Pancreas (tissue), 10 donors: ENCODE data around the gene IGSF11. TPM values are rescaled to one million over a fixed set of nuclear protein-coding genes. Genes with fewer than 3 reads are reported as not detected.

Source experiments
- ATAC-seq, 4 donors: fragments of 200-7000 bp; cut with Tn5 transposase; one replicate each; pipeline versions ENCODE4 v1.8.0 to v1.9.1; 2020; ENCODE audit warnings: mild to moderate bottlenecking in 4 of 4, moderate library complexity in 4 of 4
- DNase-seq, 6 donors: peaks; one replicate each; pipeline ENCODE4 v3.0.0-alpha.2; 2020
- FAIRE-seq: peaks from 2 replicates; lab custom pipeline; 2012; peaks lifted over from hg19 to GRCh38; lab: Jason Lieb, UNC
- H3K27ac ChIP-seq, 4 donors: fragments of 200-600 bp; sonication (generic); 1 replicate in 3 of 4; 2 replicates in 1 of 4; pipeline versions ENCODE4 v1.5.0 to v1.8.0; 2020
- H3K27me3 ChIP-seq, 4 donors: fragments of 200-600 bp; one replicate each; pipeline ENCODE4 v1.8.0; 2021
- H3K36me3 ChIP-seq, 3 donors: fragments of 200-600 bp; sonication (generic) in 1 of 3; one replicate each; pipeline versions ENCODE4 v1.5.0 to v1.8.0; 2020 to 2021
- H3K4me1 ChIP-seq, 3 donors: fragments of 200-600 bp; one replicate each; pipeline ENCODE4 v1.8.0; 2021
- H3K4me3 ChIP-seq, 4 donors: fragments of 200-600 bp; sonication (generic) in 2 of 4; one replicate each; pipeline versions ENCODE4 v1.5.0 to v1.8.0; 2020 to 2021
- H3K9me3 ChIP-seq, 4 donors: fragments of 200-600 bp; one replicate each; pipeline ENCODE4 v1.8.0; 2021
- CTCF ChIP-seq, 4 donors: fragments of 200-600 bp; sonication (generic) in 3 of 4; IDR thresholded peaks; one replicate each; pipeline versions ENCODE4 v1.5.0 to v1.8.0; 2021; ENCODE audit warnings: antibody characterized with exemption in 4 of 4
- WGBS, 2 donors: extraction: QIAGEN DNeasy Blood & Tissue Kit; methylation state at CpG; one replicate each; pipeline ENCODE4 v1.1.7; 2013; 5-methylcytosine and 5-hydroxymethylcytosine counted together
- intact Hi-C, 3 donors: fragments of 100-400 bp; cut with DNase I; formaldehyde crosslinking; loops; one replicate each; pipeline versions ENCODE4 v1.11.1 to v1.14.2; 2022
- polyA plus RNA-seq, 2 donors: library from polyadenylated mRNA; stranded (reverse); fragments of 200-250 nt; gene quantifications; one replicate each; pipeline ENCODE4 v1.2.3, GENCODE V29; 2013
- total RNA-seq, 6 donors: library from RNA; stranded (reverse); fragmentation: NEBNext Ultra II Directional in 4 of 6; extraction: Animal tissue kit (Norgen Biotek cat#: 25700) in 4 of 6; gene quantifications; one replicate each; pipeline versions ENCODE4 v1.2.1 to v1.2.4, GENCODE V29; 2021 to 2023
- donor health status: healthy with polysubstance abuse.
- donor health status: DM: no; HTN: no; CAD: no; lungs with moderate emphysema.
- donor health status: DM: no; HTN: no; CAD: no.
- donor health status: control.
- donor health status: control.
- donor health status: Bipolar disorder and iron deficiency.
- donor health status: DM: yes; HTN: yes; CAD: no.
- donor health status: DM: no; HTN: no; CAD: no.
- donor health status: DM: no; HTN: no; CAD: no.
- donor health status: DM: yes; HTN: yes; CAD: no.

IGSF11 gene
- total and polyA plus RNA-seq, 8 donors, result 1.5 to 6.4 (median 3.3) TPM

GRCh38 chr3:118850687-118851086 is 184.0 kb downstream of the IGSF11 start:
- WGBS, 2 donors, result 69 to 73% methylated on average over 10 of the region's 10 CpGs
- no peak for DNase-seq
- Histone ChIP-seq H3K27me3 (no peaks in the 10 kb centered on the region), H3K36me3 (no peaks in the 10 kb centered on the region), H3K4me1 (no peaks in the 10 kb centered on the region), H3K4me3 (no peak overlapping the region), H3K9me3 (no peaks in the 10 kb centered on the region), H3K27ac (no peak overlapping the region)
- TF ChIP-seq CTCF (IDR thresholded peaks at IDR 0.05), result no peak
- intact Hi-C loops, result no loop called here
- no peak for FAIRE-seq
- ATAC-seq, result no peak

Other genes with a start within 250 kb of the IGSF11 start
- not detected for gene TEX55, start 111.3 kb upstream of the IGSF11 start, total RNA-seq
- gene TEX55, start 111.3 kb upstream of the IGSF11 start, polyA plus RNA-seq, result not detected
- 1 to 10 TPM; 1.7 to 6.6 (median 3.9) TPM for gene UPK1B, start 138.8 kb upstream of the IGSF11 start, total RNA-seq
- gene UPK1B, start 138.8 kb upstream of the IGSF11 start, polyA plus RNA-seq, result 1 to 10 TPM in 1 of 2 donors, under 1 TPM in 1; 0.91 to 3.7 TPM
- gene B4GALT4, start 206.0 kb upstream of the IGSF11 start, total RNA-seq, result 10 to 100 TPM in 5 of 6 donors, 1 to 10 TPM in 1; 9.1 to 20.1 (median 13.8) TPM
- gene B4GALT4, start 206.0 kb upstream of the IGSF11 start, polyA plus RNA-seq, result 10 to 100 TPM; 17.7 to 22.9 TPM